Body of pancreas (tissue), 4 donors: ENCODE data around the gene HIF3A. TPM values are rescaled to one million over a fixed set of nuclear protein-coding genes. Genes with fewer than 3 reads are reported as not detected.

ENCODE experiments used
- ATAC-seq: fragments of 150-250 bp; one replicate; pipeline ENCODE4 v1.9.1; 2016
- DNase-seq, 4 donors: peaks; one replicate each; pipeline ENCODE4 v3.0.0-alpha.2; 2019
- H3K27ac ChIP-seq, 4 donors: fragments of 200-600 bp; sonication (generic); 1 replicate in 3 of 4; 2 replicates in 1 of 4; pipeline versions ENCODE4 v1.5.1 to v1.6.1; 2016 to 2019; ENCODE audit warnings: mild to moderate bottlenecking in 1 of 4, mixed read lengths in 1 of 4, moderate library complexity in 1 of 4
- H3K27me3 ChIP-seq, 2 donors: fragments of 200-600 bp; sonication (generic); one replicate each; pipeline ENCODE4 v1.6.0; 2016; ENCODE audit warnings: mild to moderate bottlenecking in 1 of 2
- H3K36me3 ChIP-seq, 2 donors: fragments of 200-600 bp; sonication (generic); replicated peaks in 1 of 2; 2 replicates each; pipeline ENCODE4 v1.5.1; 2016; ENCODE audit warnings: low read depth in 2 of 2; ENCODE audit not compliant: insufficient read depth in 1 of 2
- H3K4me1 ChIP-seq: fragments of 200-600 bp; sonication (generic); one replicate; pipeline ENCODE4 v1.6.0; 2016
- H3K4me3 ChIP-seq, 2 donors: fragments of 200-600 bp; sonication (generic); 1 replicate in 1 of 2; 2 replicates in 1 of 2; pipeline ENCODE4 v1.5.1; 2016 to 2019
- H3K9me3 ChIP-seq, 3 donors: fragments of 200-600 bp; sonication (generic); 1 replicate in 2 of 3; 2 replicates in 1 of 3; pipeline ENCODE4 v1.5.1; 2016
- POLR2A ChIP-seq, 3 donors: fragments of 450-650 bp; IDR thresholded peaks; one replicate each; pipeline ENCODE4 v1.6.1; 2016; ENCODE audit warnings: antibody characterized with exemption in 3 of 3, mild to moderate bottlenecking in 2 of 3
- whole genome bisulfite sequencing, 2 donors: methylation state at CpG; one replicate each; pipeline ENCODE4 v1.1.5; 2017; 5-methylcytosine and 5-hydroxymethylcytosine counted together
- intact Hi-C: fragments of 100-400 bp; cut with DNase I; formaldehyde crosslinking; loops from one replicate; pipeline ENCODE4 v1.15.1; 2023
- total RNA-seq, 2 donors: library from RNA; depleted of rRNA; stranded (reverse); fragments of >200 nt; gene quantifications; one replicate each; pipeline ENCODE4 v1.1.0, GENCODE V29; 2016
- TF ChIP-seq, protein P1 (sequence below), 7 experiments: fragments of 450-650 bp in 4 of 7; fragments of 200-600 bp in 3 of 7; sonication (generic) in 3 of 7; IDR thresholded peaks; one replicate each; pipeline ENCODE4 v1.5.1; 2016 to 2019; ENCODE audit warnings: antibody characterized with exemption in 7 of 7

Gene HIF3A
- total RNA-seq, 2 donors from 2014 or later, result 24.4 to 63.3 TPM

DNA sequence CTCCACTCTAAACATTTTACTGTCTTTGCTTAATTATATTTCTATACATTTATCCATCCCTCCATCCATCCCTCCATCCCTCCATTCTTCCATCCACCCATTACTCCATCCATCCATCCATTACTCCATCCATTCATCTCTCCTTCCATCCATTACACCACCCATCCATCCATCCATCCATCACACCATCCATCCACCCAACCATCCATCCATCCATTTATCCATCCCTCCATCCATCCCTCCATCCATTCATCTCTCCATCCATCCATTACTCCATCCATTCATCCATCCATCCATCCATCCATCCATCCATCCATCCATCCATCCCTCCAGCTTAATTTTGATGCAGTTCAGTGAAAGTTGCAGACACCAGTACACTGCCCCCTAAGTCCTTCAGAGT, 5.0 kb upstream of the HIF3A start:
- no peak for TF ChIP-seq POLR2A (IDR thresholded peaks at IDR 0.05)
- TF ChIP-seq, protein P1, sequence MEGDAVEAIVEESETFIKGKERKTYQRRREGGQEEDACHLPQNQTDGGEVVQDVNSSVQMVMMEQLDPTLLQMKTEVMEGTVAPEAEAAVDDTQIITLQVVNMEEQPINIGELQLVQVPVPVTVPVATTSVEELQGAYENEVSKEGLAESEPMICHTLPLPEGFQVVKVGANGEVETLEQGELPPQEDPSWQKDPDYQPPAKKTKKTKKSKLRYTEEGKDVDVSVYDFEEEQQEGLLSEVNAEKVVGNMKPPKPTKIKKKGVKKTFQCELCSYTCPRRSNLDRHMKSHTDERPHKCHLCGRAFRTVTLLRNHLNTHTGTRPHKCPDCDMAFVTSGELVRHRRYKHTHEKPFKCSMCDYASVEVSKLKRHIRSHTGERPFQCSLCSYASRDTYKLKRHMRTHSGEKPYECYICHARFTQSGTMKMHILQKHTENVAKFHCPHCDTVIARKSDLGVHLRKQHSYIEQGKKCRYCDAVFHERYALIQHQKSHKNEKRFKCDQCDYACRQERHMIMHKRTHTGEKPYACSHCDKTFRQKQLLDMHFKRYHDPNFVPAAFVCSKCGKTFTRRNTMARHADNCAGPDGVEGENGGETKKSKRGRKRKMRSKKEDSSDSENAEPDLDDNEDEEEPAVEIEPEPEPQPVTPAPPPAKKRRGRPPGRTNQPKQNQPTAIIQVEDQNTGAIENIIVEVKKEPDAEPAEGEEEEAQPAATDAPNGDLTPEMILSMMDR (IDR thresholded peaks at IDR 0.05), result no peak

DNA sequence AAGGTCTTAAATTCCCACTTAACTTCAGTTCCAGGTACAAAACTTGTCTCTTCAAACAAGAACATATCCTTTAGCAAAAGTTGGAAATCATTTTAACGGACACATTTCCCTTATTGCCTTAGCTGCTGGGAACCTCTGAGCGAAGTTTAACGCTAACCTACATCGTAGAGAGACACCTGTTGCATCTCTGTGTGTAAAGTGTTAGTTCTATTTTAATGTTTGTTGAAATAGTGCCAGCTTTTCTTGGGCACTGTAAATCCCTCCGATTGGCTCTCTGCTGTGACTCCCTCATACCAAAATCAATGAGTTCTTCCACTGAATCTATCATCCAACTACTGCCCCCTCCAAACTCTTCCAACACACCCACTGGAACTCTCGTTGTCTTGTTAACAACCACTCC, 2.3 kb upstream of the HIF3A start:
- ATAC-seq, result no peak
- no peak overlapping the region for H3K27ac ChIP-seq
- DNase-seq, result no peak
- no peak overlapping the region for H3K4me3 ChIP-seq
- H3K4me1 ChIP-seq, result peaks cover 27% of the 10 kb centered on the region
- WGBS, 2 donors, result 51 to 55% methylated on average over 6 of the region's 6 CpGs
- H3K27me3 ChIP-seq, result no peaks in the 10 kb centered on the region
- H3K36me3 ChIP-seq, result no peaks in the 10 kb centered on the region
- intact Hi-C loops, result no loop called here
- no peaks in the 10 kb centered on the region for H3K9me3 ChIP-seq
- TF ChIP-seq POLR2A (IDR thresholded peaks at IDR 0.05), result no peak
- TF ChIP-seq, protein P1 (IDR thresholded peaks at IDR 0.05), result no peak

More for the DNA sequence above, 5.0 kb upstream of the HIF3A start:
- Histone ChIP-seq H3K27ac (no peak overlapping the region), H3K36me3 (no peaks in the 10 kb centered on the region), H3K27me3 (no peaks in the 10 kb centered on the region), H3K4me3 (no peak overlapping the region), H3K4me1 (peaks cover 2% of the 10 kb centered on the region), H3K9me3 (no peaks in the 10 kb centered on the region)
- no peak for DNase-seq
- intact Hi-C loops, result no loop called here
- ATAC-seq, result no peak

DNA sequence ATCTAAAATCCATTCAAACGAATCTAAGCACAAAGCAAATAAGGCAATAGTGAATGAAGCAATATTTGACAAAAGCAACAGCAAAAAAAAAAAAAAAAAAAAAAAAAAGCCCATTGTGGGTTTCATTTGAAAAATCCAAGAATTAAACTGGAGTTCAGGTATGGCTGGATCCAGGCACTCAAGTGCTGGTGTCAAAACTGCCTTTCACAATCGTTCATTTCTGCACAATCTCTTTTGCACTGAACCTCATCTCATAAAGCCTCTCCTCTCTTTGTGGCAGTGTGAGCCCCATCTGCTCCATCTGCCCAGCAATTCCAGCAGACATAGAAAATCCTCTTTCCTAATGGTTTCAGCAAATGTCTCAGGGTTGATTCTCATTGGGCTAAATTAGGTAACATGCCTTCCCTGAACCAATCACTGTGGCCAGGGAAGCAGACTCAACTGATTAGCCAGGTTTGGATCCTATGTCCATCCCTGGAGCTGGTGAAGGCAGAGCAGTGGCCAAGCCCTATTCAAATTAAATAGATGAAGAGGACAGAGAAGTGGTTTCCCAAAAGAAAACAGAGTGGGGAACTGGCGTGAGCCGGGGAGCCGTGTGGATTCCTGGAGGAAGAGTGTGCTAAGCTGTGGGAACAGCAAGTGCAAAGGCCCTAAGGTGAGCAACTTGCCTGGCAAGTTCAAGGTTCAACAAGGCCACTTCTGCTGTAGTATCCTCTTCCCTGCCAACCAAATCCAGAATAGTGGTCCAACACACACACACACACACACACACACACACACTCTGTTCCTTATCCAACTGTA, 1.2 kb upstream of the HIF3A start:
- Histone ChIP-seq H3K4me1 (peaks cover 38% of the 10 kb centered on the region), H3K27me3 (no peaks in the 10 kb centered on the region), H3K4me3 (no peak overlapping the region), H3K9me3 (no peaks in the 10 kb centered on the region), H3K36me3 (no peaks in the 10 kb centered on the region), H3K27ac (no peak overlapping the region)
- 59% methylated on average over 5 of the region's 5 CpGs for WGBS, 2 donors
- TF ChIP-seq, protein P1 (IDR thresholded peaks at IDR 0.05), result no peak
- TF ChIP-seq POLR2A (IDR thresholded peaks at IDR 0.05), result no peak
- DNase-seq, result no peak
- ATAC-seq, result no peak
- intact Hi-C loops, result no loop called here

DNA sequence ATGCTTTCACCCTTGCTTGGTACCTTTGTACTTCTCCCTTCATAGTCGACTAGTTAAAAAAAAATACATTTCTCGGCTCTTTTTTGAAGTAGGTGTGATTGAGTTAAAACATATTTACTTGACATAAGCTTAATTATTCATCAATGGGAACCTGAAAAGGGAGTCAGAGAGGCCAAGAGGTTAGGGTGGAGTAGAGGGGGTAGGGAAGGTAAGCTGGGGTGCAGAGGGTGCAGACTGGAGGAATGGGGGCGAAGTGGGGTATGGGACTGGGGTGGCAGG, 701 bp upstream of the HIF3A start:
- no peak overlapping the region for H3K4me3 ChIP-seq

More for the DNA sequence above, 701 bp upstream of the HIF3A start:
- no peaks in the 10 kb centered on the region for H3K27me3 ChIP-seq
- 48 to 59% methylated on average over 3 of the region's 3 CpGs for WGBS, 2 donors
- H3K4me1 ChIP-seq, result peaks cover 43% of the 10 kb centered on the region
- intact Hi-C loops, result no loop called here
- H3K9me3 ChIP-seq, result no peaks in the 10 kb centered on the region
- DNase-seq, result no peak
- no peak for ATAC-seq
- no peaks in the 10 kb centered on the region for H3K36me3 ChIP-seq
- H3K27ac ChIP-seq, result no peak overlapping the region
- no peak for TF ChIP-seq POLR2A (IDR thresholded peaks at IDR 0.05)
- TF ChIP-seq, protein P1 (IDR thresholded peaks at IDR 0.05), result no peak
